ENCODE measurements around the gene TTYH1. TPM values are rescaled to one million over a fixed set of nuclear protein-coding genes. Genes with fewer than 3 reads are reported as not detected.
A peak's percentile ranks its signal among the peaks of the same experiment; 100 is the strongest.

TTYH1 gene
- total and polyA plus RNA-seq, 2 experiments from 2014 or later = 1.1 TPM; not detected in 1

DNA sequence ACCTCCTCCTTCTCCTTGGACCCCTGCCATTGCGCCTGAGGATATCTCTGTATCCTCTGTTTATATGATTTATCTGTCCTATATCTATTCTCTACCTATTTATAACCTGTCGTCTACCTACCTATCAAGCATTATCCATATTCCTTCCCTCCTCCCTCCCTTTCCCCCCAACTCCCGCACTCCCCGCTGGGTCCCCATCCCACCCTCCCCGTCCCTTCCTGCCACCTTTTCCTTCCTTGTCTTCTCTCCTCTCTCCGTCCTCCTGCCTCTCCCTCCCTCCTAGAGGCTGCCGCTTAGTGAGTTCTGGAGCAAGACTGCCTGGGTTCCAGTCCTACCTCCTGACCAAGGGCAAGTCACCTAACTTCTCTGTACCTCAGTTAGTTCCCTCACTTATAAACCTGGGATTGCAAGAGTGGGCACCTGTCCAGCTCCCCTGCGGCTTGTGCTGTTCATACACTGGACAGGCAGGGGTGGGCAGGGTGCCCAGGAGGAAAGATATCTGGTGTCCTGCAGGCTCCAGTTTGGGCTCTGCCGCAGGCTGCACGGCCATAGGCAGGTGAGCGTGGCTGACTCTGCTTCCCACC lies 16.1 kb downstream of the TTYH1 start:
- no peaks in the 10 kb centered on the region for H3K9me3 ChIP-seq (ENCODE audit: low read depth)
- H3K4me1 ChIP-seq (ENCODE audit: low read depth) = peaks cover 9% of the 10 kb centered on the region
- TF ChIP-seq, protein P1, sequence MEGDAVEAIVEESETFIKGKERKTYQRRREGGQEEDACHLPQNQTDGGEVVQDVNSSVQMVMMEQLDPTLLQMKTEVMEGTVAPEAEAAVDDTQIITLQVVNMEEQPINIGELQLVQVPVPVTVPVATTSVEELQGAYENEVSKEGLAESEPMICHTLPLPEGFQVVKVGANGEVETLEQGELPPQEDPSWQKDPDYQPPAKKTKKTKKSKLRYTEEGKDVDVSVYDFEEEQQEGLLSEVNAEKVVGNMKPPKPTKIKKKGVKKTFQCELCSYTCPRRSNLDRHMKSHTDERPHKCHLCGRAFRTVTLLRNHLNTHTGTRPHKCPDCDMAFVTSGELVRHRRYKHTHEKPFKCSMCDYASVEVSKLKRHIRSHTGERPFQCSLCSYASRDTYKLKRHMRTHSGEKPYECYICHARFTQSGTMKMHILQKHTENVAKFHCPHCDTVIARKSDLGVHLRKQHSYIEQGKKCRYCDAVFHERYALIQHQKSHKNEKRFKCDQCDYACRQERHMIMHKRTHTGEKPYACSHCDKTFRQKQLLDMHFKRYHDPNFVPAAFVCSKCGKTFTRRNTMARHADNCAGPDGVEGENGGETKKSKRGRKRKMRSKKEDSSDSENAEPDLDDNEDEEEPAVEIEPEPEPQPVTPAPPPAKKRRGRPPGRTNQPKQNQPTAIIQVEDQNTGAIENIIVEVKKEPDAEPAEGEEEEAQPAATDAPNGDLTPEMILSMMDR (IDR thresholded peaks at IDR 0.05; ENCODE audit: low read depth, low read length) = no peak
- peak in 1 of 2 donors; percentile 70 for DNase-seq (ENCODE audit: low read depth in 1 of 2, low spot score in 1 of 2)
- H3K27me3 ChIP-seq = no peaks in the 10 kb centered on the region
- H3K27ac ChIP-seq = no peak overlapping the region
- H3K4me3 ChIP-seq = peak overlapping the region; percentile 36
- H3K36me3 ChIP-seq = no peaks in the 10 kb centered on the region

DNA sequence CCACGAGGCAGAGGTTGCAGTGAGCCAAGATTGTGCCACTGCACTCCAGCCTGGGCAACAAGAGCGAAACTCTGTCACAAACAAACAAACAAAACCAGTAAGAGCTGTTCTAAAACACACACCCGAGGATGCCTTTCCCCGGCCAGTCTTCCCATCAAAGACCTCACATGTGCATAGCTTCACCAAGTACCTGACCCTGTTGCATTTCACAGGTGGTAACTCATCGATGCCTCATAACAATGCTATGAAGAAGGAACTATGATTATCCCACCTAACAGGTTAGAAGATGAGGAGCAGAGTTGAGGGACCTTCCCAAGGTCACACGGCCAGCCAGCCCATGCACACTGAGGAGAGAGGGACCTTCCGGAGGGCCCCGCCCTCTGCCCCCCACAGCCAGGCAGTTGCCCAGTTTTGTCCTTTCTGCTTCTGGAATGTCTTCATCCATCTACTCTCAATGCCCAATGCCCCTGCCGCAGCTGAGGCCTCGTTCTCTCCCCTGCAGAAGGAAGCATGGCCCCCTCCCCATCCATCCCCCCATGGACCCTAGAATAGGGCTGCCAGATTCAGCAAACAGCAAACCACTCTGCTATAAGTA lies 17.0 kb downstream of the TTYH1 start:
- H3K27ac ChIP-seq = no peak overlapping the region
- no peaks in the 10 kb centered on the region for H3K9me3 ChIP-seq (ENCODE audit: low read depth)
- TF ChIP-seq, protein P1 (IDR thresholded peaks at IDR 0.05; ENCODE audit: low read depth, low read length) = no peak
- H3K4me3 ChIP-seq = no peak overlapping the region
- peaks cover 9% of the 10 kb centered on the region for H3K4me1 ChIP-seq (ENCODE audit: low read depth)
- DNase-seq (ENCODE audit: low read depth in 1 of 2, low spot score in 1 of 2) = no peak
- no peaks in the 10 kb centered on the region for H3K27me3 ChIP-seq
- no peaks in the 10 kb centered on the region for H3K36me3 ChIP-seq

GRCh38 chr19:54433697-54434096 lies 18.4 kb downstream of the TTYH1 start:
- Histone ChIP-seq H3K4me1 (ENCODE audit: low read depth) (peaks cover 9% of the 10 kb centered on the region), H3K9me3 (ENCODE audit: low read depth) (no peaks in the 10 kb centered on the region), H3K4me3 (no peak overlapping the region), H3K36me3 (no peaks in the 10 kb centered on the region), H3K27ac (no peak overlapping the region), H3K27me3 (no peaks in the 10 kb centered on the region)
- TF ChIP-seq, protein P1 (IDR thresholded peaks at IDR 0.05; ENCODE audit: low read depth, low read length) = no peak
- no peak for DNase-seq (ENCODE audit: low read depth in 1 of 2, low spot score in 1 of 2)

DNA sequence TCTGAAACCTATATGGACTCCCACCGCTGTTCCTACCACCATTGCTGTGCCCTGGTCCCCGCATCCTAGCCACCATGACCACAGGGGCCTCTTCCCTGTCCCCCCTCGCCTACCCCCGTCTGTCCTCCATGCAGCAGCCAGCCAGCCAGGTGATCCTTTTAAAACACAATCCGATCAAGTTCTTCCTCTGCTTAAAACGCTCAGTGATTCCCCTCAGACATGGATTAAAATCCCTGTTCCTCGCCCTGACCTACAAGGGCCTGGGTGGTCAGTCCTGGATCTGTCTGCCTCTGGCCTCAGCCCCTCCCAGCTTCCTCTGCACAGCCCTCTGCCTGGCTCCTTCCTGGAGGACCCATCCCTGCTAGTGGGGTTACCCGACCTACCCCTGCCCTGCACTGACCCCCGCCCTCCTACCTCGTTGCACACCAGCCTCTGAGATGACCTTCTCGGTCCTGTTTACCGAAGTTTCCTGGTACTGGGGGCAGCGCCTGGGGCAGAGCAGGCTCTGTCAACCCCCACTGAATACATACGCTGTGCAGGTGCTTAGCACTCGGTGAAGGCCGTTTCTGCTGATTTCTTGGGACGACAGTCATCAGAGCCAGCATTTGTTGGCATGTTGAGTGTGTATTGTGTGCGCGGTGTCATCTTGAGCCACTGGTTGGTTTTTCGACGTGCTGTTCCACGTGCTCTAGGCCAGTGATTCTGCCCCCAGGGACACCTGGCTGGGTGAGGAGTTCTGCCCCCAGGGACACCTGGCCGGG lies 19.0 kb downstream of the TTYH1 start:
- no peaks in the 10 kb centered on the region for H3K36me3 ChIP-seq
- peaks cover 9% of the 10 kb centered on the region for H3K4me1 ChIP-seq (ENCODE audit: low read depth)
- no peak for DNase-seq (ENCODE audit: low read depth in 1 of 2, low spot score in 1 of 2)
- no peak overlapping the region for H3K27ac ChIP-seq
- H3K27me3 ChIP-seq = no peaks in the 10 kb centered on the region
- no peaks in the 10 kb centered on the region for H3K9me3 ChIP-seq (ENCODE audit: low read depth)
- TF ChIP-seq, protein P1 (IDR thresholded peaks at IDR 0.05; ENCODE audit: low read depth, low read length) = no peak
- H3K4me3 ChIP-seq = no peak overlapping the region

GRCh38 chr19:54434873-54435214 lies 19.6 kb downstream of the TTYH1 start:
- peaks cover 9% of the 10 kb centered on the region for H3K4me1 ChIP-seq (ENCODE audit: low read depth)
- no peak overlapping the region for H3K4me3 ChIP-seq

More at GRCh38 chr19:54434873-54435214, 19.6 kb downstream of the TTYH1 start:
- TF ChIP-seq, protein P1 (IDR thresholded peaks at IDR 0.05; ENCODE audit: low read depth, low read length) = no peak
- Histone ChIP-seq H3K9me3 (ENCODE audit: low read depth) (no peaks in the 10 kb centered on the region), H3K36me3 (no peaks in the 10 kb centered on the region), H3K27me3 (no peaks in the 10 kb centered on the region), H3K27ac (no peak overlapping the region)
- DNase-seq (ENCODE audit: low read depth in 1 of 2, low spot score in 1 of 2) = no peak
